HepG2 (cell line): ENCODE results near the gene RPTOR. TPM values are rescaled to one million over a fixed set of nuclear protein-coding genes. Genes with fewer than 3 reads are reported as not detected.

Source experiments
- ATAC-seq: fragments of 200-7000 bp; cut with Tn5 transposase; 3 replicates; pipeline ENCODE4 v1.9.1; 2020; ENCODE audit warnings: mild to moderate bottlenecking, moderate library complexity
- BruUV-seq: library from RNA; stranded (reverse); fragments of 400-500 nt; replicated peaks from 2 replicates; lab custom pipeline; 2021; lab: Mats Ljungman, UMichigan
- CTCF ChIA-PET: fragments of 300-600 bp; formaldehyde crosslinking; extraction: SDS; loops from one replicate; lab custom pipeline; 2021; ENCODE audit warnings: low total read pairs, inconsistent platforms, low intra/inter-chr PET ratio; lab: Yijun Ruan, JAX
- POLR2A ChIA-PET: fragments of 350-600 bp; sonication (Branson Sonifier 250); formaldehyde crosslinking; loops from one replicate; lab custom pipeline; 2020; ENCODE audit warnings: antibody characterized with exemption, inconsistent platforms; lab: Yijun Ruan, JAX
- DNase-seq: peaks from one replicate; pipeline ENCODE4 v3.0.0-alpha.2; 2015; ENCODE audit warnings: low spot score
- FAIRE-seq: peaks from 3 replicates; lab custom pipeline; 2011; peaks lifted over from hg19 to GRCh38; lab: Jason Lieb, UNC
- H2AFZ ChIP-seq: one replicate; pipeline ENCODE4 v1.6.1; 2011; ENCODE audit warnings: low read length, inconsistent platforms
- H3K27ac ChIP-seq: fragments of 300-600 bp; 3 replicates; pipeline ENCODE4 v1.8.0; 2011; ENCODE audit warnings: mixed run types, mild to moderate bottlenecking, mixed read lengths, low read length, inconsistent platforms; ENCODE audit not compliant: insufficient read depth; ENCODE audit errors: extremely low read length
- H3K27me3 ChIP-seq, 2 experiments: fragments of 200-600 bp in 1 of 2; 2 replicates in 1 of 2; 3 replicates in 1 of 2; pipeline versions ENCODE4 v1.6.0 to v1.8.0; 2011; ENCODE audit warnings: low read length in 2 of 2, mild to moderate bottlenecking in 2 of 2, moderate library complexity in 2 of 2, inconsistent platforms in 1 of 2; ENCODE audit not compliant: insufficient read depth in 2 of 2, control insufficient read depth in 1 of 2
- H3K36me3 ChIP-seq, 2 experiments: fragments of 200-600 bp in 1 of 2; replicated peaks in 1 of 2; 2 replicates in 1 of 2; 3 replicates in 1 of 2; pipeline versions ENCODE4 v1.5.1 to v1.8.0; 2011; ENCODE audit warnings: low read length in 2 of 2, inconsistent platforms in 1 of 2; ENCODE audit not compliant: insufficient read depth in 2 of 2, control insufficient read depth in 1 of 2
- H3K4me1 ChIP-seq: 2 replicates; pipeline ENCODE4 v1.5.1; 2012; ENCODE audit warnings: low read length, inconsistent platforms; ENCODE audit not compliant: insufficient read depth
- H3K4me2 ChIP-seq: 2 replicates; pipeline ENCODE4 v1.6.0; 2011; ENCODE audit warnings: low read depth, low read length, inconsistent platforms
- H3K4me3 ChIP-seq, 3 experiments: fragments of 200-600 bp in 1 of 3; sonication (generic), shearing (Covaris generic) in 1 of 3; replicated peaks in 1 of 3; 2 replicates each; pipeline ENCODE4 v1.5.1; 2011 to 2016; ENCODE audit warnings: low read length in 3 of 3, inconsistent platforms in 2 of 3, low read depth in 2 of 3, mild to moderate bottlenecking in 2 of 3, control low read depth in 1 of 3, mixed read lengths in 1 of 3; ENCODE audit not compliant: insufficient read depth in 1 of 3
- H3K79me2 ChIP-seq: one replicate; pipeline ENCODE4 v1.6.1; 2011; ENCODE audit warnings: low read length, inconsistent platforms; ENCODE audit not compliant: insufficient read depth
- H3K9ac ChIP-seq: 2 replicates; pipeline ENCODE4 v1.6.0; 2011; ENCODE audit warnings: mild to moderate bottlenecking, low read depth, low read length, inconsistent platforms; ENCODE audit not compliant: insufficient read depth
- H3K9me3 ChIP-seq: 2 replicates; pipeline ENCODE4 v1.5.1; 2012; ENCODE audit warnings: mild to moderate bottlenecking, low read length
- H4K20me1 ChIP-seq: 2 replicates; pipeline ENCODE4 v1.6.0; 2011; ENCODE audit warnings: inconsistent platforms, mild to moderate bottlenecking, low read length, moderate library complexity; ENCODE audit not compliant: insufficient read depth
- ATF7 ChIP-seq, 2 experiments: fragments of 450-650 bp in 1 of 2; sonication (generic) in 1 of 2; formaldehyde crosslinking in 1 of 2; IDR thresholded peaks; 2 replicates each; pipeline versions ENCODE4 v1.4.0 to v1.6.1; 2016 to 2020; ENCODE audit warnings: antibody characterized with exemption in 1 of 2, mild to moderate bottlenecking in 1 of 2, missing genetic modification reagents in 1 of 2
- CREB1 ChIP-seq, 2 experiments: fragments of 450-650 bp in 1 of 2; IDR thresholded peaks; 2 replicates each; pipeline ENCODE4 v1.6.1; 2016 to 2017; ENCODE audit warnings: control low read depth in 1 of 2, mild to moderate bottlenecking in 1 of 2, missing compliant biosample characterization in 1 of 2, missing genetic modification characterization in 1 of 2
- ZNF207 ChIP-seq: fragments of 450-650 bp; IDR thresholded peaks from 2 replicates; pipeline ENCODE4 v1.6.1; 2016; ENCODE audit warnings: antibody characterized with exemption, borderline replicate concordance
- ZNF460 ChIP-seq: sonication (generic); formaldehyde crosslinking; IDR thresholded peaks from 2 replicates; pipeline ENCODE4 v1.5.1; 2020; ENCODE audit warnings: missing genetic modification reagents, mild to moderate bottlenecking, borderline replicate concordance
- WGBS: methylation state at CpG from one replicate; pipeline ENCODE4 v1.1.6; 2017; ENCODE audit warnings: low lambda C conversion rate; 5-methylcytosine and 5-hydroxymethylcytosine counted together
- in situ Hi-C: cut with HindIII; loops from 2 replicates; pipeline ENCODE4 v1.10.0; 2017; ENCODE audit warnings: low pct_unique_long_range_greater_than_20kb; ENCODE audit not compliant: extremely low pct_ligation_motif_present
- intact Hi-C: fragments of 100-400 bp; cut with micrococcal nuclease; formaldehyde crosslinking; loops from one replicate; pipeline ENCODE4 v1.10.0; 2022; ENCODE audit not compliant: unreplicated experiment
- polyA plus RNA-seq, 8 experiments: library from polyadenylated mRNA; depleted of rRNA in 3 of 8; stranded (reverse) in 7 of 8; unstranded in 1 of 8; fragments of >200 nt; fragmentation: Illumina TruSeq in 4 of 8; extraction: Trizol in 4 of 8; gene quantifications; 2 replicates each; pipeline versions ENCODE4 v1.2.1 to v1.2.3, GENCODE V29; 2011 to 2016; ENCODE audit warnings: low read depth in 4 of 8, missing spikeins in 1 of 8, mixed read lengths in 1 of 8; ENCODE audit not compliant: insufficient read depth in 1 of 8
- total RNA-seq, 5 experiments: library from RNA; depleted of rRNA; stranded (reverse); fragments of >200 nt; fragmentation: Illumina TruSeq; extraction: Trizol; gene quantifications; 2 replicates each; pipeline ENCODE4 v1.2.3, GENCODE V29; 2016; ENCODE audit warnings: low read depth in 1 of 5
- TF ChIP-seq, protein P1 (sequence below): sonication (generic); formaldehyde crosslinking; IDR thresholded peaks from 2 replicates; pipeline ENCODE4 v1.4.0; 2020; ENCODE audit warnings: missing genetic modification reagents, borderline replicate concordance

RPTOR gene
- total and polyA plus RNA-seq, 2 of the 13 experiments (the other 11 are each of a cell fraction or from before 2014, with no cell fraction given), result 6.6 to 25.3 TPM

DNA sequence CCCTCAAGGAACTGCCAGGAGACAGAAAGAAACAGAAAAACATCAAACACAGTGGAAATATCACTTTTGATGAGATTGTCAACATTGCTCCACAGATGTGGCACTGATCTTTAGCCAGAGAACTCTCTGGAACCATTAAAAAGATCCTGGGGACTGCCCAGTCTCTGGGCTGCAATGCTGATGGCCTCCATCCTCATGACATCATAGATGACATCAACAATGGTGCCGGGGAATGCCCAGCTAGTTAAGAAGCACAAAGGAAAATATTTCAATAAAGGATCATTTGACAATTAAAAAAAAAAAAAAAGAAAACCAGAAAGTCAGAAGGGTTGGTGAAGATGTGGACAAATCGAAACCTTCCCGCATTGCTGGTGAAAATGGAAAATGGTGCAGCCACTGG, 432.1 kb downstream of the RPTOR start:
- Histone ChIP-seq H3K27ac (no peak overlapping the region), H3K79me2 (no peaks in the 10 kb centered on the region), H3K9ac (no peak overlapping the region), H3K4me3 (no peak overlapping the region), H3K4me1 (peaks cover 7% of the 10 kb centered on the region; the same call in 1 of the 2 replicates), H3K36me3 (no peaks in the 10 kb centered on the region), H4K20me1 (no peaks in the 10 kb centered on the region)
- BruUV-seq, result no TSS peak
- ATAC-seq (no peak), DNase-seq (no peak)
- in situ Hi-C loops (no loop called here), intact Hi-C loops (loop anchor here (5.0 kb wide), 1 partner anchor 549 kb away; no protein-coding TSS in a partner anchor)
- peak; percentile 72 for TF ChIP-seq ATF7 (IDR thresholded peaks at IDR 0.05)
- TF ChIP-seq ATF7 (CRISPR knock-in tag; IDR thresholded peaks at IDR 0.05), result no peak
- TF ChIP-seq, protein P1, sequence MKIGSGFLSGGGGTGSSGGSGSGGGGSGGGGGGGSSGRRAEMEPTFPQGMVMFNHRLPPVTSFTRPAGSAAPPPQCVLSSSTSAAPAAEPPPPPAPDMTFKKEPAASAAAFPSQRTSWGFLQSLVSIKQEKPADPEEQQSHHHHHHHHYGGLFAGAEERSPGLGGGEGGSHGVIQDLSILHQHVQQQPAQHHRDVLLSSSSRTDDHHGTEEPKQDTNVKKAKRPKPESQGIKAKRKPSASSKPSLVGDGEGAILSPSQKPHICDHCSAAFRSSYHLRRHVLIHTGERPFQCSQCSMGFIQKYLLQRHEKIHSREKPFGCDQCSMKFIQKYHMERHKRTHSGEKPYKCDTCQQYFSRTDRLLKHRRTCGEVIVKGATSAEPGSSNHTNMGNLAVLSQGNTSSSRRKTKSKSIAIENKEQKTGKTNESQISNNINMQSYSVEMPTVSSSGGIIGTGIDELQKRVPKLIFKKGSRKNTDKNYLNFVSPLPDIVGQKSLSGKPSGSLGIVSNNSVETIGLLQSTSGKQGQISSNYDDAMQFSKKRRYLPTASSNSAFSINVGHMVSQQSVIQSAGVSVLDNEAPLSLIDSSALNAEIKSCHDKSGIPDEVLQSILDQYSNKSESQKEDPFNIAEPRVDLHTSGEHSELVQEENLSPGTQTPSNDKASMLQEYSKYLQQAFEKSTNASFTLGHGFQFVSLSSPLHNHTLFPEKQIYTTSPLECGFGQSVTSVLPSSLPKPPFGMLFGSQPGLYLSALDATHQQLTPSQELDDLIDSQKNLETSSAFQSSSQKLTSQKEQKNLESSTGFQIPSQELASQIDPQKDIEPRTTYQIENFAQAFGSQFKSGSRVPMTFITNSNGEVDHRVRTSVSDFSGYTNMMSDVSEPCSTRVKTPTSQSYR, result no peak
- TF ChIP-seq CREB1 (IDR thresholded peaks at IDR 0.05), result peak; percentile 66
- TF ChIP-seq CREB1 (CRISPR knock-in tag; IDR thresholded peaks at IDR 0.05), result no peak
- no peak for TF ChIP-seq ZNF207
- no peak for TF ChIP-seq ZNF460
- TF ChIP-seq, all 625 proteins: peak for 2
- Histone ChIP-seq H3K27me3 (peaks cover 9 to 32% of the 10 kb centered on the region in 2 experiments; a peak in 3 of 5 replicates), H3K9me3 (no peaks in the 10 kb centered on the region), H3K4me2 (no peak overlapping the region), H2AFZ (no peak overlapping the region)
- ChIA-PET CTCF (no interaction called here), POLR2A (no interaction called here)
- FAIRE-seq, result no peak
- WGBS, result 51% methylated on average over 3 of the region's 3 CpGs
